ENCODE measurements around the gene MAP6.

DNA sequence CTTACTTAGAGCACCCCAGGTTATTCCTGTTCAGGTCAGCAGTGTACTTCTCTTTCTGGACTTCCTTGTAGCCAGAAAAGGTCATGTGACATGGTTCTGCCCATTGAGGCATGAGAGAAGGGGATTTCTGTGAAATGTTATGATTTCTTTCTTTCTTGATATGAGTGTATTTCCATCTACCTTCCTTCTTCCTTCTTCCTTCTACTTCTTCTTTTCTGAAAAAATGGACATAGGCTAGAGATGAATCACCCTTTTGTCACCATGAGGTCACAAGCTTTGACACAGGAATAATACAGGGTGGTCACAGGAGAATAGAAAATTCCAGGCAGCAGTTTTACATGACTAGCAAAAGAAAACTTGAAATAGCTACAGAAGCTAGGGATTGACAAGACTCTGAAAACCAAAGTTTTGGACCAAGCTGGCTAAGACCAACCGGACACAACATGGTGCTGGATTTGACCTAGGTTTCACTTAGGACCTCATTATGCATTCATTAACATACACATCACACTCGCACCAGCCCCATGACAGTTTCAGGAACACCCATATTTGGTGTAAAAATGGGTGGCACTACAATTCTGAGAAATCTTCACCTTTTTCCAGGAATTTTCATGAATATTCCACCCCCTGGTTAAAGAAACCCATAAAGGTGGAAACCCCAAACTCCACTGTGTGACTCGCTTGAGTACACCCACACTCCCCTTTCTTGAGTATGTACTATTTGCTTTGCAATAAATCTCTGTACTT is 21.2 kb upstream of the MAP6 start:
- TF ChIP-seq JUND (IDR thresholded peaks at IDR 0.05; ENCODE audit: low read depth, low read length) (peak; percentile 56; the same call in 1 of the 2 replicates), BACH1 (IDR thresholded peaks at IDR 0.05; ENCODE audit: borderline replicate concordance) (no peak), SP1 (IDR thresholded peaks at IDR 0.05; ENCODE audit: low read depth, low read length) (no peak), MYC (IDR thresholded peaks at IDR 0.05; ENCODE audit: insufficient read depth, insufficient read length, insufficient replicate concordance, low read length, severe bottlenecking) (no peak), CREM (IDR thresholded peaks at IDR 0.05; ENCODE audit: low read depth) (no peak; the same call in 1 of the 2 replicates)
- TF ChIP-seq, protein P1, sequence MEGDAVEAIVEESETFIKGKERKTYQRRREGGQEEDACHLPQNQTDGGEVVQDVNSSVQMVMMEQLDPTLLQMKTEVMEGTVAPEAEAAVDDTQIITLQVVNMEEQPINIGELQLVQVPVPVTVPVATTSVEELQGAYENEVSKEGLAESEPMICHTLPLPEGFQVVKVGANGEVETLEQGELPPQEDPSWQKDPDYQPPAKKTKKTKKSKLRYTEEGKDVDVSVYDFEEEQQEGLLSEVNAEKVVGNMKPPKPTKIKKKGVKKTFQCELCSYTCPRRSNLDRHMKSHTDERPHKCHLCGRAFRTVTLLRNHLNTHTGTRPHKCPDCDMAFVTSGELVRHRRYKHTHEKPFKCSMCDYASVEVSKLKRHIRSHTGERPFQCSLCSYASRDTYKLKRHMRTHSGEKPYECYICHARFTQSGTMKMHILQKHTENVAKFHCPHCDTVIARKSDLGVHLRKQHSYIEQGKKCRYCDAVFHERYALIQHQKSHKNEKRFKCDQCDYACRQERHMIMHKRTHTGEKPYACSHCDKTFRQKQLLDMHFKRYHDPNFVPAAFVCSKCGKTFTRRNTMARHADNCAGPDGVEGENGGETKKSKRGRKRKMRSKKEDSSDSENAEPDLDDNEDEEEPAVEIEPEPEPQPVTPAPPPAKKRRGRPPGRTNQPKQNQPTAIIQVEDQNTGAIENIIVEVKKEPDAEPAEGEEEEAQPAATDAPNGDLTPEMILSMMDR (IDR thresholded peaks at IDR 0.05 in 2 of 3, conservative IDR thresholded peaks at IDR 0.05 in 1 of 3; ENCODE audit: control insufficient read depth in 2 of 3, extremely low read depth in 1 of 3, insufficient read depth in 1 of 3, low read depth in 3 of 3, low read length in 3 of 3), result no peak
- TF ChIP-seq, protein P2, sequence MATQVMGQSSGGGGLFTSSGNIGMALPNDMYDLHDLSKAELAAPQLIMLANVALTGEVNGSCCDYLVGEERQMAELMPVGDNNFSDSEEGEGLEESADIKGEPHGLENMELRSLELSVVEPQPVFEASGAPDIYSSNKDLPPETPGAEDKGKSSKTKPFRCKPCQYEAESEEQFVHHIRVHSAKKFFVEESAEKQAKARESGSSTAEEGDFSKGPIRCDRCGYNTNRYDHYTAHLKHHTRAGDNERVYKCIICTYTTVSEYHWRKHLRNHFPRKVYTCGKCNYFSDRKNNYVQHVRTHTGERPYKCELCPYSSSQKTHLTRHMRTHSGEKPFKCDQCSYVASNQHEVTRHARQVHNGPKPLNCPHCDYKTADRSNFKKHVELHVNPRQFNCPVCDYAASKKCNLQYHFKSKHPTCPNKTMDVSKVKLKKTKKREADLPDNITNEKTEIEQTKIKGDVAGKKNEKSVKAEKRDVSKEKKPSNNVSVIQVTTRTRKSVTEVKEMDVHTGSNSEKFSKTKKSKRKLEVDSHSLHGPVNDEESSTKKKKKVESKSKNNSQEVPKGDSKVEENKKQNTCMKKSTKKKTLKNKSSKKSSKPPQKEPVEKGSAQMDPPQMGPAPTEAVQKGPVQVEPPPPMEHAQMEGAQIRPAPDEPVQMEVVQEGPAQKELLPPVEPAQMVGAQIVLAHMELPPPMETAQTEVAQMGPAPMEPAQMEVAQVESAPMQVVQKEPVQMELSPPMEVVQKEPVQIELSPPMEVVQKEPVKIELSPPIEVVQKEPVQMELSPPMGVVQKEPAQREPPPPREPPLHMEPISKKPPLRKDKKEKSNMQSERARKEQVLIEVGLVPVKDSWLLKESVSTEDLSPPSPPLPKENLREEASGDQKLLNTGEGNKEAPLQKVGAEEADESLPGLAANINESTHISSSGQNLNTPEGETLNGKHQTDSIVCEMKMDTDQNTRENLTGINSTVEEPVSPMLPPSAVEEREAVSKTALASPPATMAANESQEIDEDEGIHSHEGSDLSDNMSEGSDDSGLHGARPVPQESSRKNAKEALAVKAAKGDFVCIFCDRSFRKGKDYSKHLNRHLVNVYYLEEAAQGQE (IDR thresholded peaks at IDR 0.05; ENCODE audit: low read depth, low read length), result no peak
- TF ChIP-seq, protein P3, sequence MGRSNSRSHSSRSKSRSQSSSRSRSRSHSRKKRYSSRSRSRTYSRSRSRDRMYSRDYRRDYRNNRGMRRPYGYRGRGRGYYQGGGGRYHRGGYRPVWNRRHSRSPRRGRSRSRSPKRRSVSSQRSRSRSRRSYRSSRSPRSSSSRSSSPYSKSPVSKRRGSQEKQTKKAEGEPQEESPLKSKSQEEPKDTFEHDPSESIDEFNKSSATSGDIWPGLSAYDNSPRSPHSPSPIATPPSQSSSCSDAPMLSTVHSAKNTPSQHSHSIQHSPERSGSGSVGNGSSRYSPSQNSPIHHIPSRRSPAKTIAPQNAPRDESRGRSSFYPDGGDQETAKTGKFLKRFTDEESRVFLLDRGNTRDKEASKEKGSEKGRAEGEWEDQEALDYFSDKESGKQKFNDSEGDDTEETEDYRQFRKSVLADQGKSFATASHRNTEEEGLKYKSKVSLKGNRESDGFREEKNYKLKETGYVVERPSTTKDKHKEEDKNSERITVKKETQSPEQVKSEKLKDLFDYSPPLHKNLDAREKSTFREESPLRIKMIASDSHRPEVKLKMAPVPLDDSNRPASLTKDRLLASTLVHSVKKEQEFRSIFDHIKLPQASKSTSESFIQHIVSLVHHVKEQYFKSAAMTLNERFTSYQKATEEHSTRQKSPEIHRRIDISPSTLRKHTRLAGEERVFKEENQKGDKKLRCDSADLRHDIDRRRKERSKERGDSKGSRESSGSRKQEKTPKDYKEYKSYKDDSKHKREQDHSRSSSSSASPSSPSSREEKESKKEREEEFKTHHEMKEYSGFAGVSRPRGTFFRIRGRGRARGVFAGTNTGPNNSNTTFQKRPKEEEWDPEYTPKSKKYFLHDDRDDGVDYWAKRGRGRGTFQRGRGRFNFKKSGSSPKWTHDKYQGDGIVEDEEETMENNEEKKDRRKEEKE (IDR thresholded peaks at IDR 0.05), result no peak

Measured in GM12878 (cell line).